Measurements from ENCODE around the gene VARS2. TPM values are rescaled to one million over a fixed set of nuclear protein-coding genes. Genes with fewer than 3 reads are reported as not detected.

The VARS2 gene
- polyA plus RNA-seq, 1 donor (not counting 4 experiments of a cell fraction or from before 2014, with no cell fraction given), result 13.8 TPM

- H3K27me3 ChIP-seq (ENCODE audit: control insufficient read depth, extremely low read depth, insufficient read depth, low read length), result peaks cover 10% of the 10 kb centered on the region
- H3K9me3 ChIP-seq (ENCODE audit: control insufficient read depth, low read depth, low read length), result no peaks in the 10 kb centered on the region
- H3K27ac ChIP-seq (ENCODE audit: control insufficient read depth, insufficient read depth, low read length), result no peak overlapping the region
- TF ChIP-seq CTCF (optimal IDR thresholded peaks at IDR 0.05 in 1 of 3, IDR thresholded peaks at IDR 0.05 in 1 of 3, conservative IDR thresholded peaks at IDR 0.05 in 1 of 3; ENCODE audit: extremely low read depth in 1 of 3, insufficient read depth in 2 of 3, low read length in 3 of 3), result no peak
- no peak for DNase-seq (ENCODE audit: low read depth, low spot score)
- H3K9me1 ChIP-seq (ENCODE audit: control insufficient read depth, extremely low read depth, insufficient read depth, low read length), result no peaks in the 10 kb centered on the region
- dilution Hi-C loops (cut with MboI; ENCODE audit: extremely low pct_ligation_motif_present, low sequenced_read_pairs), result no loop called here
- H3K9ac ChIP-seq (ENCODE audit: control insufficient read depth, extremely low read depth, insufficient read depth, low read length), result no peak overlapping the region
- no peak overlapping the region for H2AFZ ChIP-seq (ENCODE audit: control insufficient read depth, low read length)
- H3K4me1 ChIP-seq (ENCODE audit: control insufficient read depth, extremely low read depth, insufficient read depth, low read length), result peaks cover 10% of the 10 kb centered on the region
- no peak for FAIRE-seq
- peak overlapping the region in 1 of 3 experiments; percentile 48 for H3K4me3 ChIP-seq (ENCODE audit: control insufficient read depth in 2 of 3, extremely low read depth in 1 of 3, insufficient read depth in 2 of 3, low read depth in 1 of 3, low read length in 3 of 3)
- H3K79me2 ChIP-seq (ENCODE audit: control insufficient read depth, insufficient read depth, low read length), result no peaks in the 10 kb centered on the region
- peak overlapping the region; percentile 76 for H3K4me2 ChIP-seq (ENCODE audit: control insufficient read depth, extremely low read depth, insufficient read depth, low read depth, low read length)
- no peaks in the 10 kb centered on the region for H3K36me3 ChIP-seq (ENCODE audit: control insufficient read depth in 2 of 2, extremely low read depth in 1 of 2, insufficient read depth in 2 of 2, low read length in 2 of 2)
- no peaks in the 10 kb centered on the region for H4K20me1 ChIP-seq (ENCODE audit: control insufficient read depth, extremely low read depth, insufficient read depth, low read length)
Observed at GRCh38 chr6:30954631-30955366, 40.8 kb downstream of the VARS2 start.

GRCh38 chr6:30955367-30956042, 41.5 kb downstream of the VARS2 start:
- Histone ChIP-seq H3K27ac (ENCODE audit: control insufficient read depth, insufficient read depth, low read length) (no peak overlapping the region), H3K4me2 (ENCODE audit: control insufficient read depth, extremely low read depth, insufficient read depth, low read depth, low read length) (peak overlapping the region; percentile 76), H3K9ac (ENCODE audit: control insufficient read depth, extremely low read depth, insufficient read depth, low read length) (peak overlapping the region; percentile 45), H3K4me1 (ENCODE audit: control insufficient read depth, extremely low read depth, insufficient read depth, low read length) (peaks cover 10% of the 10 kb centered on the region), H2AFZ (ENCODE audit: control insufficient read depth, low read length) (peak overlapping the region; percentile 67), H4K20me1 (ENCODE audit: control insufficient read depth, extremely low read depth, insufficient read depth, low read length) (no peaks in the 10 kb centered on the region), H3K4me3 (ENCODE audit: control insufficient read depth in 2 of 3, extremely low read depth in 1 of 3, insufficient read depth in 2 of 3, low read depth in 1 of 3, low read length in 3 of 3) (peak overlapping the region; percentile 10 to 48 (median 44)), H3K79me2 (ENCODE audit: control insufficient read depth, insufficient read depth, low read length) (no peaks in the 10 kb centered on the region), H3K9me3 (ENCODE audit: control insufficient read depth, low read depth, low read length) (no peaks in the 10 kb centered on the region), H3K9me1 (ENCODE audit: control insufficient read depth, extremely low read depth, insufficient read depth, low read length) (no peaks in the 10 kb centered on the region), H3K36me3 (ENCODE audit: control insufficient read depth in 2 of 2, extremely low read depth in 1 of 2, insufficient read depth in 2 of 2, low read length in 2 of 2) (no peaks in the 10 kb centered on the region), H3K27me3 (ENCODE audit: control insufficient read depth, extremely low read depth, insufficient read depth, low read length) (peaks cover 10% of the 10 kb centered on the region)
- FAIRE-seq, result no peak
- dilution Hi-C loops (cut with MboI; ENCODE audit: extremely low pct_ligation_motif_present, low sequenced_read_pairs), result no loop called here
- no peak for DNase-seq (ENCODE audit: low read depth, low spot score)
- TF ChIP-seq CTCF (optimal IDR thresholded peaks at IDR 0.05 in 1 of 3, IDR thresholded peaks at IDR 0.05 in 1 of 3, conservative IDR thresholded peaks at IDR 0.05 in 1 of 3; ENCODE audit: extremely low read depth in 1 of 3, insufficient read depth in 2 of 3, low read length in 3 of 3), result no peak
- no peak for TF ChIP-seq EZH2 (IDR thresholded peaks at IDR 0.05; ENCODE audit: low read length)

Measured in keratinocyte (primary cell).